Stimulated activated CD8-positive, alpha-beta memory T cell treated with anti-CD3 and anti-CD28 coated beads, Interleukin-4, amount 100 ng/mL, for 1 hour (primary cell): Measurements from ENCODE around the gene ATP1A1.

Experiments used
- DNase-seq, 2 donors: peaks; one replicate each; pipeline ENCODE4 v3.0.0-alpha.2; 2020; ENCODE audit warnings: low read depth in 2 of 2, low spot score in 1 of 2

The ATP1A1 gene

GRCh38 chr1:116370181-116370580 is 2.9 kb upstream of the ATP1A1 start:
- no peak for DNase-seq

GRCh38 chr1:116371752-116372151 is 1.3 kb upstream of the ATP1A1 start:
- no peak for DNase-seq

- DNase-seq, result no peak
Observed at GRCh38 chr1:116372191-116372590, 853 bp upstream of the ATP1A1 start.

- peak in 1 of 2 donors; percentile 35 for DNase-seq
Observed at GRCh38 chr1:116373431-116374352, 648 bp downstream of the ATP1A1 start.

GRCh38 chr1:116374353-116375147 is 1.5 kb downstream of the ATP1A1 start:
- no peak for DNase-seq

GRCh38 chr1:116375148-116375886 is 2.3 kb downstream of the ATP1A1 start:
- DNase-seq, result no peak

- DNase-seq, result peak in 1 of 2 donors; percentile 11
Observed at GRCh38 chr1:116375887-116376728, 3.1 kb downstream of the ATP1A1 start.

- DNase-seq, result no peak
Observed at GRCh38 chr1:116376729-116377086, 3.7 kb downstream of the ATP1A1 start.

- DNase-seq, result peak in 1 of 2 donors; percentile 17
Observed at GRCh38 chr1:116377541-116378529, 4.8 kb downstream of the ATP1A1 start.

- DNase-seq, result no peak
Observed at GRCh38 chr1:116379057-116379630, 6.1 kb downstream of the ATP1A1 start.

- no peak for DNase-seq
Observed at GRCh38 chr1:116379674-116380498, 6.8 kb downstream of the ATP1A1 start.

GRCh38 chr1:116380499-116381242 is 7.6 kb downstream of the ATP1A1 start:
- DNase-seq, result no peak

GRCh38 chr1:116382321-116382720 is 9.3 kb downstream of the ATP1A1 start:
- DNase-seq, result no peak

GRCh38 chr1:116382857-116383483 is 9.9 kb downstream of the ATP1A1 start:
- no peak for DNase-seq

GRCh38 chr1:116386042-116386441 is 13.0 kb downstream of the ATP1A1 start:
- no peak for DNase-seq

GRCh38 chr1:116387551-116387950 is 14.5 kb downstream of the ATP1A1 start:
- DNase-seq, result no peak

GRCh38 chr1:116388122-116388521 is 15.1 kb downstream of the ATP1A1 start:
- no peak for DNase-seq
